UCSD-AML1 (cell line): ENCODE measurements around the gene CCDC181.
"Not testable (repeated sequence)": the region's sequence is repeated elsewhere in the genome, so short reads cannot be mapped to it uniquely, and the experiment has no call there.

Source experiments
- DNase-seq: peaks from one replicate; lab custom pipeline; 2025; ENCODE audit not compliant: unreplicated experiment; lab: John Stamatoyannopoulos, UW

Gene CCDC181

GRCh38 chr1:169402578-169402977, 24.7 kb downstream of the CCDC181 start:
- not testable (repeated sequence) for DNase-seq

- DNase-seq, result no peak
These were observed 31.3 kb downstream of the CCDC181 start for GRCh38 chr1:169395955-169396354.

GRCh38 chr1:169392406-169392805, 34.9 kb downstream of the CCDC181 start:
- DNase-seq, result no peak

- no peak for DNase-seq
These were observed 37.0 kb downstream of the CCDC181 start for GRCh38 chr1:169390303-169390702.

- DNase-seq, result no peak
These were observed 39.9 kb downstream of the CCDC181 start for GRCh38 chr1:169387399-169387798.

- DNase-seq, result no peak
These were observed 43.8 kb downstream of the CCDC181 start for GRCh38 chr1:169383449-169383848.

- DNase-seq, result no peak
These were observed 46.1 kb downstream of the CCDC181 start for GRCh38 chr1:169381162-169381561.

- DNase-seq, result no peak
These were observed 55.9 kb downstream of the CCDC181 start for GRCh38 chr1:169371404-169371803.

GRCh38 chr1:169368406-169368769, 58.9 kb downstream of the CCDC181 start:
- DNase-seq, result peak; percentile 58

GRCh38 chr1:169367686-169368405, 59.4 kb downstream of the CCDC181 start, which contains the start of the genes BLZF1 and NME7:
Gene BLZF1 (plus strand): TSS chr1:169368195. CDS start chr1:169369523, 1,328 bp downstream.
Gene NME7 (minus strand): TSS chr1:169367797. CDS start chr1:169367710, 87 bp downstream.
- DNase-seq, result peak; percentile 97

GRCh38 chr1:169367096-169367685, 60.1 kb downstream of the CCDC181 start:
- no peak for DNase-seq

- no peak for DNase-seq
These were observed 62.3 kb downstream of the CCDC181 start for GRCh38 chr1:169364948-169365347.

- DNase-seq, result no peak
These were observed 64.1 kb downstream of the CCDC181 start for GRCh38 chr1:169363046-169363730.

- no peak for DNase-seq
These were observed 66.0 kb downstream of the CCDC181 start for GRCh38 chr1:169361281-169361680.

GRCh38 chr1:169360415-169360814, 66.9 kb downstream of the CCDC181 start:
- DNase-seq, result no peak

GRCh38 chr1:169348383-169349036, 78.8 kb downstream of the CCDC181 start:
- DNase-seq, result no peak

- no peak for DNase-seq
These were observed 79.4 kb downstream of the CCDC181 start for GRCh38 chr1:169347688-169348382.

GRCh38 chr1:169346036-169346589, 81.2 kb downstream of the CCDC181 start:
- no peak for DNase-seq

- no peak for DNase-seq
These were observed 81.8 kb downstream of the CCDC181 start for GRCh38 chr1:169345511-169345910.
